ENCODE results near the gene POLR2B.
A peak's percentile ranks its signal among the peaks of the same experiment; 100 is the strongest.
"Not testable (repeated sequence)": the region's sequence is repeated elsewhere in the genome, so short reads cannot be mapped to it uniquely, and the experiment has no call there.

POLR2B gene

GRCh38 chr4:56978750-56979303 is at the start of gene POLR2B:
TSS of gene POLR2B (plus strand) at chr4:56978896. CDS start at chr4:56978986, 90 bp downstream.
- Histone ChIP-seq H3K27ac (ENCODE audit: low read length) (peak within 1 kb of the TSS; percentile 83), H3F3A (ENCODE audit: insufficient read depth, low read length) (peaks cover 21% of the 10 kb centered on the region), H3K27me3 (replicated peaks; ENCODE audit: insufficient read depth, low read length) (no peaks in the 10 kb centered on the region), H3K4me1 (ENCODE audit: low read length) (peaks cover 29% of the 10 kb centered on the region), H3K9me2 (replicated peaks; ENCODE audit: insufficient read depth, low read length) (no peaks in the 10 kb centered on the region), H3K4me3 (ENCODE audit: low read length) (peak within 1 kb of the TSS; percentile 100), H3K79me2 (ENCODE audit: low read length) (peaks cover 85% of the 10 kb centered on the region), H2AFZ (ENCODE audit: low read length) (peak within 1 kb of the TSS; percentile 67), H3K9me3 (replicated peaks; ENCODE audit: insufficient read depth, low read length) (no peaks in the 10 kb centered on the region), H4K20me1 (ENCODE audit: insufficient read depth, low read length) (0 out of 2 replicates have a peak, but pooled peaks cover 25% of the 10 kb centered on the region), H3K4me2 (ENCODE audit: low read depth, low read length) (peak within 1 kb of the TSS; percentile 53; the same call in 1 of the 2 replicates), H3K9ac (ENCODE audit: low read length) (peak within 1 kb of the TSS; percentile 96), H3K36me3 (replicated peaks; ENCODE audit: insufficient read depth, low read length) (peaks cover 10% of the 10 kb centered on the region)
- no peak for TF ChIP-seq EZH2phosphoT487 (IDR thresholded peaks at IDR 0.05; ENCODE audit: low read length)
- peak; percentile 98 for DNase-seq

GRCh38 chr4:56930638-56931037 is 48.1 kb upstream of the POLR2B start:
- Histone ChIP-seq H3K9me3 (replicated peaks; ENCODE audit: insufficient read depth, low read length) (no peaks in the 10 kb centered on the region), H3K4me3 (ENCODE audit: low read length) (no peak overlapping the region), H3K9me2 (replicated peaks; ENCODE audit: insufficient read depth, low read length) (no peaks in the 10 kb centered on the region), H3K9ac (ENCODE audit: low read length) (no peak overlapping the region), H3K4me1 (ENCODE audit: low read length) (no peaks in the 10 kb centered on the region), H3K27ac (ENCODE audit: low read length) (no peak overlapping the region), H4K20me1 (ENCODE audit: insufficient read depth, low read length) (no peaks in the 10 kb centered on the region), H3K36me3 (replicated peaks; ENCODE audit: insufficient read depth, low read length) (no peaks in the 10 kb centered on the region), H3K79me2 (ENCODE audit: low read length) (no peaks in the 10 kb centered on the region), H3F3A (ENCODE audit: insufficient read depth, low read length) (no peaks in the 10 kb centered on the region), H2AFZ (ENCODE audit: low read length) (no peak overlapping the region), H3K4me2 (ENCODE audit: low read depth, low read length) (no peak overlapping the region), H3K27me3 (replicated peaks; ENCODE audit: insufficient read depth, low read length) (no peaks in the 10 kb centered on the region)
- no peak for TF ChIP-seq EZH2 (optimal IDR thresholded peaks at IDR 0.05; ENCODE audit: low read depth, low read length)
- TF ChIP-seq CTCF (IDR thresholded peaks at IDR 0.05; ENCODE audit: low read length) = no peak
- TF ChIP-seq EZH2phosphoT487 (IDR thresholded peaks at IDR 0.05; ENCODE audit: low read length) = no peak
- DNase-seq = no peak

- Histone ChIP-seq H4K20me1 (ENCODE audit: insufficient read depth, low read length) (no peaks in the 10 kb centered on the region), H2AFZ (ENCODE audit: low read length) (no peak overlapping the region), H3K27ac (ENCODE audit: low read length) (no peak overlapping the region), H3K4me3 (ENCODE audit: low read length) (no peak overlapping the region), H3K9ac (ENCODE audit: low read length) (no peak overlapping the region), H3K36me3 (replicated peaks; ENCODE audit: insufficient read depth, low read length) (no peaks in the 10 kb centered on the region), H3K79me2 (ENCODE audit: low read length) (no peaks in the 10 kb centered on the region), H3F3A (ENCODE audit: insufficient read depth, low read length) (no peaks in the 10 kb centered on the region), H3K9me2 (replicated peaks; ENCODE audit: insufficient read depth, low read length) (no peaks in the 10 kb centered on the region), H3K9me3 (replicated peaks; ENCODE audit: insufficient read depth, low read length) (no peaks in the 10 kb centered on the region), H3K27me3 (replicated peaks; ENCODE audit: insufficient read depth, low read length) (no peaks in the 10 kb centered on the region), H3K4me2 (ENCODE audit: low read depth, low read length) (no peak overlapping the region), H3K4me1 (ENCODE audit: low read length) (no peaks in the 10 kb centered on the region)
- no peak for DNase-seq
- TF ChIP-seq CTCF (IDR thresholded peaks at IDR 0.05; ENCODE audit: low read length) = no peak
- no peak for TF ChIP-seq EZH2phosphoT487 (IDR thresholded peaks at IDR 0.05; ENCODE audit: low read length)
Observed at GRCh38 chr4:56931924-56932323, 46.8 kb upstream of the POLR2B start.

GRCh38 chr4:56937262-56937661 is 41.4 kb upstream of the POLR2B start:
- Histone ChIP-seq H3K4me2 (ENCODE audit: low read depth, low read length) (no peak overlapping the region), H3K79me2 (ENCODE audit: low read length) (no peaks in the 10 kb centered on the region), H3K36me3 (replicated peaks; ENCODE audit: insufficient read depth, low read length) (no peaks in the 10 kb centered on the region), H3K9me3 (replicated peaks; ENCODE audit: insufficient read depth, low read length) (no peaks in the 10 kb centered on the region), H2AFZ (ENCODE audit: low read length) (no peak overlapping the region), H3K27ac (ENCODE audit: low read length) (no peak overlapping the region), H3F3A (ENCODE audit: insufficient read depth, low read length) (no peaks in the 10 kb centered on the region), H3K4me1 (ENCODE audit: low read length) (no peaks in the 10 kb centered on the region), H3K9ac (ENCODE audit: low read length) (no peak overlapping the region), H3K9me2 (replicated peaks; ENCODE audit: insufficient read depth, low read length) (no peaks in the 10 kb centered on the region), H3K27me3 (replicated peaks; ENCODE audit: insufficient read depth, low read length) (no peaks in the 10 kb centered on the region), H3K4me3 (ENCODE audit: low read length) (no peak overlapping the region), H4K20me1 (ENCODE audit: insufficient read depth, low read length) (no peaks in the 10 kb centered on the region)
- no peak for DNase-seq
- no peak for TF ChIP-seq EZH2 (optimal IDR thresholded peaks at IDR 0.05; ENCODE audit: low read depth, low read length)
- TF ChIP-seq CTCF (IDR thresholded peaks at IDR 0.05; ENCODE audit: low read length) = no peak
- TF ChIP-seq EZH2phosphoT487 (IDR thresholded peaks at IDR 0.05; ENCODE audit: low read length) = no peak

- H3K9me2 ChIP-seq (replicated peaks; ENCODE audit: insufficient read depth, low read length); H3K4me3 ChIP-seq (ENCODE audit: low read length); H3K27me3 ChIP-seq (replicated peaks; ENCODE audit: insufficient read depth, low read length); H3K27ac ChIP-seq (ENCODE audit: low read length); H3K36me3 ChIP-seq (replicated peaks; ENCODE audit: insufficient read depth, low read length); DNase-seq; H3F3A ChIP-seq (ENCODE audit: insufficient read depth, low read length); H3K4me1 ChIP-seq (ENCODE audit: low read length); H4K20me1 ChIP-seq (ENCODE audit: insufficient read depth, low read length); H2AFZ ChIP-seq (ENCODE audit: low read length); H3K9ac ChIP-seq (ENCODE audit: low read length); H3K79me2 ChIP-seq (ENCODE audit: low read length); H3K4me2 ChIP-seq (ENCODE audit: low read depth, low read length); H3K9me3 ChIP-seq (replicated peaks; ENCODE audit: insufficient read depth, low read length): not testable (repeated sequence)
Observed at GRCh38 chr4:56939826-56940225, 38.9 kb upstream of the POLR2B start.
